Measurements from ENCODE around the gene LFNG.
"Not testable (repeated sequence)": the region's sequence is repeated elsewhere in the genome, so short reads cannot be mapped to it uniquely, and the experiment has no call there.

The LFNG gene

GRCh38 chr7:2530994-2531795 lies 11.6 kb downstream of the LFNG start:
- H3K27me3 Mint-ChIP-seq; ATAC-seq (ENCODE audit: low read depth); DNase-seq (ENCODE audit: low spot score in 2 of 2); H3K9me3 Mint-ChIP-seq; H3K36me3 Mint-ChIP-seq: not testable (repeated sequence)
- Mint-ChIP-seq H3K4me3 (peak overlapping the region; percentile 66), H3K27ac (peak overlapping the region; percentile 96), H3K4me1 (peaks cover 39% of the 10 kb centered on the region)

- peaks cover 35% of the 10 kb centered on the region for H3K4me1 Mint-ChIP-seq
- not testable (repeated sequence) for DNase-seq (ENCODE audit: low spot score in 2 of 2); H3K27ac Mint-ChIP-seq; ATAC-seq (ENCODE audit: low read depth); H3K27me3 Mint-ChIP-seq; H3K4me3 Mint-ChIP-seq; H3K9me3 Mint-ChIP-seq; H3K36me3 Mint-ChIP-seq
These were observed 12.2 kb downstream of the LFNG start for GRCh38 chr7:2531796-2532110.

GRCh38 chr7:2532199-2532772 lies 12.7 kb downstream of the LFNG start:
- H3K9me3 Mint-ChIP-seq; H3K27ac Mint-ChIP-seq; ATAC-seq (ENCODE audit: low read depth); H3K27me3 Mint-ChIP-seq; H3K36me3 Mint-ChIP-seq; DNase-seq (ENCODE audit: low spot score in 2 of 2): not testable (repeated sequence)
- H3K4me1 Mint-ChIP-seq: peaks cover 31% of the 10 kb centered on the region
- H3K4me3 Mint-ChIP-seq: peak overlapping the region; percentile 37

GRCh38 chr7:2532816-2533215 lies 13.2 kb downstream of the LFNG start:
- peaks cover 27% of the 10 kb centered on the region for H3K4me1 Mint-ChIP-seq
- H3K36me3 Mint-ChIP-seq; H3K4me3 Mint-ChIP-seq; ATAC-seq (ENCODE audit: low read depth); H3K27me3 Mint-ChIP-seq; H3K27ac Mint-ChIP-seq; H3K9me3 Mint-ChIP-seq; DNase-seq (ENCODE audit: low spot score in 2 of 2): not testable (repeated sequence)

GRCh38 chr7:2533566-2533965 lies 14.0 kb downstream of the LFNG start:
- not testable (repeated sequence) for DNase-seq (ENCODE audit: low spot score in 2 of 2); H3K4me3 Mint-ChIP-seq; H3K36me3 Mint-ChIP-seq; H3K9me3 Mint-ChIP-seq; ATAC-seq (ENCODE audit: low read depth); H3K27me3 Mint-ChIP-seq; H3K27ac Mint-ChIP-seq
- peaks cover 19% of the 10 kb centered on the region for H3K4me1 Mint-ChIP-seq

- H3K4me1 Mint-ChIP-seq: peaks cover 15% of the 10 kb centered on the region
- not testable (repeated sequence) for H3K36me3 Mint-ChIP-seq; H3K9me3 Mint-ChIP-seq; ATAC-seq (ENCODE audit: low read depth); H3K27ac Mint-ChIP-seq; H3K27me3 Mint-ChIP-seq; H3K4me3 Mint-ChIP-seq; DNase-seq (ENCODE audit: low spot score in 2 of 2)
These were observed 14.6 kb downstream of the LFNG start for GRCh38 chr7:2534214-2534613.

GRCh38 chr7:2535872-2536627 lies 16.5 kb downstream of the LFNG start:
- not testable (repeated sequence) for DNase-seq (ENCODE audit: low spot score in 2 of 2); H3K27ac Mint-ChIP-seq; H3K4me1 Mint-ChIP-seq; H3K36me3 Mint-ChIP-seq; H3K9me3 Mint-ChIP-seq; H3K4me3 Mint-ChIP-seq; ATAC-seq (ENCODE audit: low read depth); H3K27me3 Mint-ChIP-seq

GRCh38 chr7:2537981-2538851 lies 18.6 kb downstream of the LFNG start:
- H3K4me3 Mint-ChIP-seq: no peak overlapping the region
- H3K27ac Mint-ChIP-seq: no peak overlapping the region
- H3K27me3 Mint-ChIP-seq: no peaks in the 10 kb centered on the region
- DNase-seq (ENCODE audit: low spot score in 2 of 2) (no peak), ATAC-seq (ENCODE audit: low read depth) (peak; percentile 5)
- H3K36me3 Mint-ChIP-seq: no peaks in the 10 kb centered on the region
- H3K9me3 Mint-ChIP-seq: no peaks in the 10 kb centered on the region
- no peaks in the 10 kb centered on the region for H3K4me1 Mint-ChIP-seq

GRCh38 chr7:2539031-2539911 lies 19.7 kb downstream of the LFNG start:
- DNase-seq (ENCODE audit: low spot score in 2 of 2) (no peak), ATAC-seq (ENCODE audit: low read depth) (no peak)
- Mint-ChIP-seq H3K27me3 (no peaks in the 10 kb centered on the region), H3K4me1 (peaks cover 3% of the 10 kb centered on the region), H3K36me3 (peaks cover 5% of the 10 kb centered on the region), H3K27ac (no peak overlapping the region), H3K9me3 (no peaks in the 10 kb centered on the region), H3K4me3 (no peak overlapping the region)

GRCh38 chr7:2540133-2540532 lies 20.6 kb downstream of the LFNG start:
- H3K27me3 Mint-ChIP-seq: no peaks in the 10 kb centered on the region
- H3K4me1 Mint-ChIP-seq: peaks cover 5% of the 10 kb centered on the region
- no peak for ATAC-seq (ENCODE audit: low read depth)
- peaks cover 5% of the 10 kb centered on the region for H3K36me3 Mint-ChIP-seq
- no peak for DNase-seq (ENCODE audit: low spot score in 2 of 2)
- H3K4me3 Mint-ChIP-seq: no peak overlapping the region
- H3K9me3 Mint-ChIP-seq: no peaks in the 10 kb centered on the region
- no peak overlapping the region for H3K27ac Mint-ChIP-seq

GRCh38 chr7:2540641-2541051 lies 21.1 kb downstream of the LFNG start:
- Mint-ChIP-seq H3K27me3 (no peaks in the 10 kb centered on the region), H3K36me3 (peaks cover 5% of the 10 kb centered on the region), H3K4me1 (peaks cover 5% of the 10 kb centered on the region), H3K27ac (no peak overlapping the region), H3K9me3 (no peaks in the 10 kb centered on the region), H3K4me3 (no peak overlapping the region)
- no peak for ATAC-seq (ENCODE audit: low read depth)
- peak in 1 of 2 donors; percentile 11 for DNase-seq (ENCODE audit: low spot score in 2 of 2)

GRCh38 chr7:2541291-2542010 lies 21.9 kb downstream of the LFNG start:
- Mint-ChIP-seq H3K9me3 (no peaks in the 10 kb centered on the region), H3K27me3 (no peaks in the 10 kb centered on the region), H3K27ac (no peak overlapping the region), H3K36me3 (peaks cover 5% of the 10 kb centered on the region), H3K4me1 (peaks cover 5% of the 10 kb centered on the region), H3K4me3 (no peak overlapping the region)
- no peak for ATAC-seq (ENCODE audit: low read depth)
- peak in 1 of 2 donors; percentile 9 for DNase-seq (ENCODE audit: low spot score in 2 of 2)
